Thoracic aorta (tissue), 2 donors: Measurements from ENCODE around the gene ACVR2B. TPM values are rescaled to one million over a fixed set of nuclear protein-coding genes. Genes with fewer than 3 reads are reported as not detected.

ENCODE experiments used
- ATAC-seq: fragments of 150-250 bp; one replicate; pipeline ENCODE4 v1.8.0; 2017; ENCODE audit warnings: low read depth; ENCODE audit not compliant: insufficient number of reproducible peaks, low FRiP score
- DNase-seq: peaks from one replicate; pipeline ENCODE4 v3.0.0-alpha.2; 2020; ENCODE audit warnings: low spot score
- H3K27ac ChIP-seq, 2 donors: fragments of 200-600 bp; sonication (generic); 1 replicate in 1 of 2; 2 replicates in 1 of 2; pipeline ENCODE4 v1.5.1; 2016; ENCODE audit warnings: mild to moderate bottlenecking in 2 of 2, moderate library complexity in 2 of 2
- H3K27me3 ChIP-seq: fragments of 200-600 bp; sonication (generic); replicated peaks from 2 replicates; pipeline ENCODE4 v1.6.0; 2016; ENCODE audit warnings: mild to moderate bottlenecking; ENCODE audit not compliant: insufficient read depth
- H3K36me3 ChIP-seq: fragments of 200-600 bp; sonication (generic); one replicate; pipeline ENCODE4 v1.5.1; 2016
- H3K4me1 ChIP-seq, 2 donors: fragments of 200-600 bp; sonication (generic); 1 replicate in 1 of 2; 2 replicates in 1 of 2; pipeline versions ENCODE4 v1.5.1 to v1.6.0; 2016; ENCODE audit warnings: low read depth in 2 of 2, mild to moderate bottlenecking in 1 of 2; ENCODE audit not compliant: control insufficient read depth in 1 of 2
- H3K4me3 ChIP-seq: fragments of 200-600 bp; sonication (generic); 2 replicates; pipeline ENCODE4 v1.5.1; 2016; ENCODE audit warnings: mild to moderate bottlenecking
- H3K9me3 ChIP-seq: fragments of 200-600 bp; sonication (generic); 2 replicates; pipeline ENCODE4 v1.5.1; 2016
- CTCF ChIP-seq: fragments of 200-600 bp; sonication (generic); IDR thresholded peaks from one replicate; pipeline ENCODE4 v1.5.1; 2019; ENCODE audit warnings: antibody characterized with exemption
- total RNA-seq, 2 donors: library from RNA; depleted of rRNA; stranded (reverse); fragments of >200 nt; gene quantifications; one replicate each; pipeline versions ENCODE4 v1.1.0 to v1.2.3, GENCODE V29; 2016

Gene ACVR2B
- total RNA-seq, 2 donors from 2014 or later = 3.7 to 4.0 TPM

DNA sequence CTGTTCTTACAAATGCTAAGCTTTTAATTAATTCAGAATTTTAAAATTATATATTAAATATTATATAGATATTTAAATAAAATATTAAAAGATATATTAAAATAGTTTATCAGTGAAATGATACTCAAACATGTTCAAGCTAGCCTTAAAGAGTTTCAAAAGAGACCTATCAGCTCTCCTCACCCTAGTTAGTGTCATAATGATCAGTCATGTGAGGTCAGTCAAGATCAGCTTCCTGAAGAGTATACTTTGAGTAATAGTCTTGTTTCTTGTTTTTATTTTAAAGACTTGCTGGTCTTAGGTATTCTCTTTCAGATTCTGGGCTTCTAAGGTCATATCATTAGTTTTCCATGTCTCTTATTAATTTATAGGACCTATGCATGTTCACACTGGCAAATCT is 56.9 kb downstream of the ACVR2B start:
- Histone ChIP-seq H3K27me3 (no peaks in the 10 kb centered on the region), H3K36me3 (peaks cover 10% of the 10 kb centered on the region), H3K4me1 (peaks cover 0 to 5% of the 10 kb centered on the region in 2 donors), H3K4me3 (no peak overlapping the region), H3K9me3 (no peaks in the 10 kb centered on the region), H3K27ac (no peak overlapping the region)
- no peak for DNase-seq
- no peak for TF ChIP-seq CTCF
- no peak for ATAC-seq

- no peak for DNase-seq
- H3K27me3 ChIP-seq = no peaks in the 10 kb centered on the region
- no peak for TF ChIP-seq CTCF
Measured at GRCh38 chr3:38511546-38511945, 57.9 kb downstream of the ACVR2B start.

GRCh38 chr3:38515367-38515766 is 61.7 kb downstream of the ACVR2B start:
- no peak overlapping the region for H3K27ac ChIP-seq
- no peak for TF ChIP-seq CTCF
- H3K4me3 ChIP-seq = no peak overlapping the region
- H3K9me3 ChIP-seq = no peaks in the 10 kb centered on the region
- ATAC-seq (no peak), DNase-seq (no peak)
- H3K4me1 ChIP-seq = no peaks in the 10 kb centered on the region
- peaks cover 6% of the 10 kb centered on the region for H3K36me3 ChIP-seq
- H3K27me3 ChIP-seq = no peaks in the 10 kb centered on the region

More at GRCh38 chr3:38511546-38511945, 57.9 kb downstream of the ACVR2B start:
- Histone ChIP-seq H3K4me3 (no peak overlapping the region), H3K9me3 (no peaks in the 10 kb centered on the region), H3K36me3 (peaks cover 10% of the 10 kb centered on the region), H3K27ac (no peak overlapping the region), H3K4me1 (peaks cover 0 to 5% of the 10 kb centered on the region in 2 donors)
- ATAC-seq = no peak

- Histone ChIP-seq H3K9me3 (no peaks in the 10 kb centered on the region), H3K27ac (no peak overlapping the region), H3K36me3 (peaks cover 6% of the 10 kb centered on the region), H3K27me3 (no peaks in the 10 kb centered on the region), H3K4me3 (no peak overlapping the region), H3K4me1 (no peaks in the 10 kb centered on the region)
- TF ChIP-seq CTCF = no peak
- DNase-seq (no peak), ATAC-seq (no peak)
Measured at GRCh38 chr3:38516669-38517068, 63.0 kb downstream of the ACVR2B start.

DNA sequence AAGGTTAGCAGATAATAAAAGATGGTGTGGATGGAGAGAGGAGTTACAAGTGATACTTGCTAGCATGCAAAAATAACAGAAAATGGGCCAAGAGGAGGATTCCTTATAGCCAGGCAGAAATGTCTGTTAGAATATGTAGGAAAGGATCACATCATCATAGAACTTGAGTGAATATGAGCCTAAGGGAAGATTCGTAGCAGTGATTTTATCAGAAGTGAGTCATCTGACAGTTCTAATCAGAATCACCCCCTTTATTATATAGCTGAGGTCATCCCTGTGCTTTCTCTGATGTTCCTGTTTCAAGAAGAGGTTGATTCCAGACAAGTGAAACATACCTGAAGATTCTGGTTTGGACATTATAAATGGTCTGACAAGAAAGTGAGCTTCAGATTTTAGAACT is 65.3 kb downstream of the ACVR2B start:
- DNase-seq (no peak), ATAC-seq (no peak)
- no peak for TF ChIP-seq CTCF
- Histone ChIP-seq H3K9me3 (no peaks in the 10 kb centered on the region), H3K4me3 (no peak overlapping the region), H3K36me3 (peaks cover 6% of the 10 kb centered on the region), H3K4me1 (no peaks in the 10 kb centered on the region), H3K27ac (no peak overlapping the region), H3K27me3 (no peaks in the 10 kb centered on the region)
